Measurements from ENCODE around the gene CTNND2. TPM values are rescaled to one million over a fixed set of nuclear protein-coding genes. Genes with fewer than 3 reads are reported as not detected.

The CTNND2 gene
- total and polyA plus RNA-seq, 2 donors (not counting 1 experiment from before 2014, with no cell fraction given), result not detected

- H3K27ac Mint-ChIP-seq, result no peak overlapping the region
Observed at GRCh38 chr5:11400316-11400715, 503.9 kb downstream of the CTNND2 start.

GRCh38 chr5:11398728-11399127 is 505.5 kb downstream of the CTNND2 start:
- no peaks in the 10 kb centered on the region for H3K27me3 ChIP-seq (replicated peaks in 1 of 4; ENCODE audit: control extremely low read depth in 1 of 4, control insufficient read depth in 3 of 4, insufficient read depth in 4 of 4, low read length in 3 of 4)
- ATAC-seq (ENCODE audit: low read depth), result no peak
- H3K79me2 ChIP-seq (ENCODE audit: control insufficient read depth, insufficient read depth, low read length), result no peaks in the 10 kb centered on the region
- peaks cover 4% of the 10 kb centered on the region for H3K27me3 Mint-ChIP-seq
- H3K9me3 ChIP-seq (ENCODE audit: control extremely low read depth in 1 of 3, control insufficient read depth in 2 of 3, insufficient read depth in 1 of 3, low read length in 2 of 3), result no peaks in the 10 kb centered on the region
- no peak overlapping the region for H3K9ac ChIP-seq (ENCODE audit: low read length)
- 100% methylated on average over 2 of the region's 3 CpGs for WGBS (ENCODE audit: insufficient coverage)
- no peak overlapping the region for H3K4me3 ChIP-seq (ENCODE audit: control extremely low read depth in 1 of 5, extremely low read depth in 1 of 5, insufficient read depth in 1 of 5, low read depth in 2 of 5, low read length in 4 of 5)
- ChIA-PET CTCF (interaction anchor here (0.6 kb wide), 1 partner anchor 200 kb away, joined by 3 read pairs; no protein-coding TSS in a partner anchor), POLR2A (no interaction called here)
- H3K4me3 Mint-ChIP-seq, result no peak overlapping the region
- H3K4me1 ChIP-seq (ENCODE audit: control insufficient read depth in 2 of 2, insufficient read depth in 2 of 2, low read length in 2 of 2), result no peaks in the 10 kb centered on the region
- no peak overlapping the region for H2AFZ ChIP-seq (ENCODE audit: insufficient read depth, low read depth, low read length, poor library complexity, severe bottlenecking)
- intact Hi-C loops (cut with micrococcal nuclease), result no loop called here
- H3K27ac ChIP-seq (ENCODE audit: low read length in 2 of 2), result no peak overlapping the region
- H4K20me1 ChIP-seq (ENCODE audit: control insufficient read depth, insufficient read depth, low read length, poor library complexity, severe bottlenecking), result no peaks in the 10 kb centered on the region
- TF ChIP-seq CTCF (IDR thresholded peaks at IDR 0.05), result no peak
- TF ChIP-seq EZH2 (IDR thresholded peaks at IDR 0.05; ENCODE audit: borderline replicate concordance, insufficient read depth, low read depth, low read length, poor library complexity, severe bottlenecking), result no peak
- no peaks in the 10 kb centered on the region for H3K9me3 Mint-ChIP-seq (ENCODE audit: insufficient read depth)
- H3K4me2 ChIP-seq (replicated peaks; ENCODE audit: low read depth, low read length, poor library complexity, severe bottlenecking), result no peak overlapping the region
- no peaks in the 10 kb centered on the region for H3K4me1 Mint-ChIP-seq
- no peak for DNase-seq
- H3K27ac Mint-ChIP-seq, result no peak overlapping the region
- no peaks in the 10 kb centered on the region for H3K36me3 ChIP-seq (replicated peaks in 1 of 2; ENCODE audit: control extremely low read depth in 1 of 2, control insufficient read depth in 1 of 2, extremely low read depth in 1 of 2, insufficient read depth in 2 of 2, low read length in 1 of 2)

More at GRCh38 chr5:11400316-11400715, 503.9 kb downstream of the CTNND2 start:
- Mint-ChIP-seq H3K27me3 (peaks cover 4% of the 10 kb centered on the region), H3K4me3 (no peak overlapping the region), H3K4me1 (no peaks in the 10 kb centered on the region), H3K9me3 (ENCODE audit: insufficient read depth) (no peaks in the 10 kb centered on the region)
- intact Hi-C loops (cut with micrococcal nuclease), result no loop called here
- H4K20me1 ChIP-seq (ENCODE audit: control insufficient read depth, insufficient read depth, low read length, poor library complexity, severe bottlenecking), result no peaks in the 10 kb centered on the region
- ATAC-seq (ENCODE audit: low read depth) (no peak), DNase-seq (no peak)
- no peak overlapping the region for H3K9ac ChIP-seq (ENCODE audit: low read length)
- H2AFZ ChIP-seq (ENCODE audit: insufficient read depth, low read depth, low read length, poor library complexity, severe bottlenecking), result no peak overlapping the region
- POLR2A ChIA-PET, result no interaction called here
- H3K27me3 ChIP-seq (replicated peaks in 1 of 4; ENCODE audit: control extremely low read depth in 1 of 4, control insufficient read depth in 3 of 4, insufficient read depth in 4 of 4, low read length in 3 of 4), result no peaks in the 10 kb centered on the region
- H3K27ac ChIP-seq (ENCODE audit: low read length in 2 of 2), result no peak overlapping the region
- H3K4me2 ChIP-seq (replicated peaks; ENCODE audit: low read depth, low read length, poor library complexity, severe bottlenecking), result no peak overlapping the region
- no peak overlapping the region for H3K4me3 ChIP-seq (ENCODE audit: control extremely low read depth in 1 of 5, extremely low read depth in 1 of 5, insufficient read depth in 1 of 5, low read depth in 2 of 5, low read length in 4 of 5)
- WGBS (ENCODE audit: insufficient coverage), result 77% methylated on average over 2 of the region's 2 CpGs
- no peaks in the 10 kb centered on the region for H3K36me3 ChIP-seq (replicated peaks in 1 of 2; ENCODE audit: control extremely low read depth in 1 of 2, control insufficient read depth in 1 of 2, extremely low read depth in 1 of 2, insufficient read depth in 2 of 2, low read length in 1 of 2)
- no peak for TF ChIP-seq EZH2 (IDR thresholded peaks at IDR 0.05; ENCODE audit: borderline replicate concordance, insufficient read depth, low read depth, low read length, poor library complexity, severe bottlenecking)
- no peak for TF ChIP-seq CTCF (IDR thresholded peaks at IDR 0.05)
- no peaks in the 10 kb centered on the region for H3K4me1 ChIP-seq (ENCODE audit: control insufficient read depth in 2 of 2, insufficient read depth in 2 of 2, low read length in 2 of 2)
- CTCF ChIA-PET, result no interaction called here
- no peaks in the 10 kb centered on the region for H3K79me2 ChIP-seq (ENCODE audit: control insufficient read depth, insufficient read depth, low read length)
- H3K9me3 ChIP-seq (ENCODE audit: control extremely low read depth in 1 of 3, control insufficient read depth in 2 of 3, insufficient read depth in 1 of 3, low read length in 2 of 3), result no peaks in the 10 kb centered on the region
